NCI-H460 (cell line): ENCODE data around the gene SYT6. TPM values are rescaled to one million over a fixed set of nuclear protein-coding genes. Genes with fewer than 3 reads are reported as not detected.
A peak's percentile ranks its signal among the peaks of the same experiment; 100 is the strongest.

Experiments
- DNase-seq: peaks from one replicate; pipeline ENCODE4 v3.0.0-alpha.2; 2016; ENCODE audit warnings: low read depth; ENCODE audit errors: extremely low read depth
- total RNA-seq: library from RNA; depleted of rRNA; stranded (reverse); fragments of >200 nt; shearing (Covaris generic); gene quantifications from 2 replicates; pipeline ENCODE4 v1.2.3, GENCODE V29; 2014

The SYT6 gene
- total RNA-seq, 1 experiment from 2014 or later: not detected

DNA sequence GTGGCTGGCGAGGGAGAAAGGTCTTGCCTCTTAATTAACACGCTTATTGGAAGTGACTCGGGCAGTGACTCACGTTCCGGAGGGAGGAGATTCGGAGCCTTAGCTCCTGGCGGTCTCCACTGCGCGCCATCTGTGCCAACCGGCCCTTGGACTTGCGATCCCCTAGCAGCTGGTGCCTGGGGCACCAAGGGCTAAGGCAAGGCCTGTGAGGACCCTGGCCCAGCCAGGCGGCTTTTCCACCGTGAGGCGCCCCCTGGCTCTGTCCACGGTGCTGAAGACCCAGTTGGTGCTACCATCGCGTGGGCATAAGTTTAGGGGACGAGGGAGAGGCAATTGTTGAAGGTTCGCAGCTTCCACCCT, 1.3 kb upstream of the SYT6 start:
- no peak for DNase-seq

DNA sequence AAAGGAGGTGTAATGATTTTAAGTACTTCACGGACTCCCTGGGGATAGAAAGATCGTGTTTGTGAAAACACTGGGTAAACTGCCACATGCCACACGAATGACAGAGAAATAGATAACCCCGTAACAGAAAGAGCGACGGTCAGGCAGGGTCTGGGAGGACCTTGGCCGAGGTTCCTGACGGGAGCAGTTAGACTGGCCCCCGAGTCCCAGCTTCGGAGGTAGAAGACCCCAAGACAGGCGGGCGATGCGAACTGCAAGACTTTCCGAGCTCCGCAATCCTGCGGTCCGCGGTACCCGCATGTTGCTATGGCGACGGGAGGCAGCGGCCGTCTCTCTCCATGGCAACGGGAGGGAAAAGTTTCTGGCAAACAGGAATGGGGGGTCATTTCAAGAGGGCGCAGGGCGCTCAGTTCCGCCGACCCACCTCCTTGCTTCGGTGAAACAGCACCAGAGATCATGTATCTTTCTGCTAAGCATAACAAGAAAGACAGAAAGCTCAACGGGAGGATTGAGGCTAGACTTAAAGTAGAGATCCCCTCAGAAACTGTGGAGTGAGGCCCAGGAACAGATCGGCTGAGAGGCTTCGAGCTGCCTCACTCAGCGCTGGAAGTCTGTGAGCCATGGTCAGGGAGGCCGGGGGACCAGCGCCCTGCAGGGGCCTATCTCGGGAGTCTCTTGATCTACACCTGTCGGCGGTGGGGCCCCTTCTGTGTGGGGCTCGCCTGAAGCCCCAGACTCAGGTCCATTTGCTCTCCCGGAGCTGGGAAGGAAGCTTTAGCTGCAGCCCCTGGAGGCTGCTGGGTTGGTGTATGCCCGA, 685 bp upstream of the SYT6 start:
- no peak for DNase-seq

DNA sequence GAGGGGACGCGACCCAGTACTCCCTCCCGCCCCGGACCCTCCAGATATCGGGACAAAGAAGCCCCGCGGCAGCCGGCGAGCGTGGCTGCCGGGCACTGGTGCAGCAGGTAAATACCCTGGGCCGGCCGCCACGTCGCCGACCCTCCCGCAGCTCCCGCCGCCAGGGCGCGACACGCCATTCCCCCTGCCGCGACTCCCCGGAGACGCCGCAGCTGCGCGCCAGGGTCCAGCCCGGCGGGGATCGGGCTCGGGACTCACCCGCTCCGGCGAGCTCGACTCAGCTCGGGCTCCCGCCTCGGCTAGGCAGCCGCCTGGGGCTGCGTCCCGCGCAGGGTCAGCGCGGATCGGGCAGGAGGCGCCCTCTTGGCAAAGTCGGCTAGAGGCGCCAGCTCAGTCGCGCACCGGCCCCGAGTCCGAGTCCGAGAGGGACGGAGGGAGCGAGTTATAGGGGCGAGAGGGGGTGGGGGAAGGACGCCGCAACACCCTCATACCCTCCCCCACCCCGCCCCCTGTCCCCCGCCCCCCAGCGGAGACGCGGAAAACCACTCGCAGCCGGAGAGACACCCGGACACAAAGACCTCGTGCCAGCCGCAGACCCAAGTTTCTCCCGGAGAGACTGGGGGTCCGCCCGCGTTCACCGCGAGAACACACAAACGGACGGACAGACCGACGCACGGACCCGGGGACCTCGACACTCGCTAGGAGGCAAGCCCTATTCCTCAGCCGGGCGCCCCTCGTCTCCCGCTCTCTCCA, 985 bp downstream of the SYT6 start:
- DNase-seq: peak; percentile 1

DNA sequence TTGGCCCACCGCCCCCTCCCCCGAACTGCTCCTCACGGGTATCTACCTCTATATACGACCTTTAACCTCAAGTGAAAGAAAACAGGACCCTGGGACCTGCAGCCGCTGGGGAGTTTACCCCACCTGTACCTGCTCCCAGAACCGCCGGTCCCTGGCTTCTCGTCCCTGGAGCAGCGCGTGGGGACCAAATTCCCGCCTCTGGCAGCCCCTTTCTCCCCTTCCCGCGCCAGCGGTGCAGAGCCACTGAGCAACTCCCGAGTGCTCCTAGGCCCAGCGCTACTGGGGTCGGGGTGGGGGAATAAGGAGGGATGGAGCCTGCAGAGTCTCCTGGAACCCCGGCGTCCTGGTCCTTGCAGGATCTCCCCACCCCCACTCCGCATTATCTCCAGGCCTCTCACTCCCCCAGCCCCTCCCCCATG, 1.6 kb downstream of the SYT6 start:
- DNase-seq: no peak

DNA sequence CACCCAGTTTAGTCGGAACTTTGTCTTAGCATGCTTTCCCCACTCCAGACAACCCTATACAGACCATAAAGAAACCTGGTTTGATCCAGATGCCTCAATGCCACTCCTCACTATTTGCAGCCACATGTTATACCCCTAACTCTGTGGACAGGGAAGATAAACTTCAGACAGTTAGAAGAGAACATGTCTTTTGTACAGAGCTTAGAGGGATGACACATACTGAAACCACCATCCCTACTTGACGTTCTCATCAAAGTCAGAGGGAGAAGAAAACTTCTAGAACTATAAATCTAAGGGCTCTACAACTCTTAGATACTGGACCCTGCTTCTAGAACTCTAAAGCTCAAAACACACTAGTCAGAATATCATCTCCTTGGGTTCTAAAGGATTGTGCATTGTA, 3.7 kb downstream of the SYT6 start:
- DNase-seq: no peak

DNA sequence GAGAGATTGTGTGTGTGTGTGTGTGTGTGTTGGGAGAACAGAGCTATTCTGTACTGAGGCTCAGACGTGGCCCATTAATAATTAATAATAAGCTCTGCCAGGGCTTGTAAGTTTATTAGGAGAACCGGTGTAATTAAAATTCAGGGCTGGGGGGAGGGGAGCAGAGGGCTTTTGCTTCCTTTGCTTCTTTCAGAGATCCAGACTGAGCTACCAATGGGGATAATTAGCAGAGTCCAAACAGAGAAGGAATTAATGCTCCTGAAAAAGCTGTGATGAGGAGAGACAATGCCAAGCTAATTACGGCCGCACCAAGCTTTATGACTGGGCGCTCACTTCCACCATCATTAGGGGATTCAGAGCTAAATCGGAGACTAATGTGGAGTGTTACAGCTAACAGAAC, 4.5 kb downstream of the SYT6 start:
- no peak for DNase-seq

DNA sequence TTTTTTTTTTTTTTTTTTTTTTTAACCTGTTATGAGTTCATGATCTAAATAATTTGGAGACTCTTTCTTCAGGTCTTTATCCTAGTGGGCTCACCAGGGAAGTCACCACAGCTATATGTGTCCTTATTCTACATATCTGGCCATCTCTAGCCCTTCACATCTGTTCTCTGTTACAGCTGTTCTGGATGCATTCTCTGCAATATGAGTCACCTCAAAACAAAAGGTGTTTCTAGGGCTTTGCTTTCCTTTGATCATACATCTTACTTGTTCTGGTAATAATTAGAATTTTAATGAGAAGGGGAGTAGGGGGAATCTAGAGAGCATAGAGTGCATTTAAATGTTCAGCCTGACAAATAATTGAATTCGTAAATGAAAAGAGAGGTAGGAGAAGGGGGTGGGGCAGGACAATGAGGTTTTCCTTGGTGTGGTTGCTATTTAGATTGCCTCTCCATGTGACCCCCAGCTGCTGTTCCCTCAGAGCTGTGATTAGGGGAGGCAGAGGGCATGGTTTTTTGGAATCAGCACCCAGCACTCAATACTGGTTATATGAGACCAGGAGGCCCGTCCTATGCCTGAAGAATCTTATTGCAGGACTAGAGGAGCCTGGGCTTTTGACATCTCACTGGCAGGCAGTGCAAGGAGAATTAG, 8.0 kb downstream of the SYT6 start:
- no peak for DNase-seq

DNA sequence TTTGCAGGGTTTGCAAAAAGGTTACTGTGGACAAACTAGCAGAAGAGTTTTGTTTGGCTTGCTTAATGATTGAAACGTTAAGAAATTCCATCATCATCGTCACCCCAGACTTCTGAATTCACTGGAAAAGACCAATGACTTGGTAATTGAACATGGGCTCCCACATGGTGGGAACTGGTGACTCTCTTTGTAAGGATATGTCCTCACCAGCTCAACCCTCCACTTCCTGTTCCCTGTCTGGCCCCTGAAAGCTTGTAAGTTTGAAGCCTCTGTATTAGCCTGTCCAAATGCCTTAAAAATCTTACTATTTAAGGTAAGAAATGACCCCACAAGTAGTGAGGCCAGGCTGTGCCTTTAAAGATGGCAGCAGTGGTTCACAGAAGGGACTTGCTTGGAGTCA, 9.7 kb downstream of the SYT6 start:
- DNase-seq: no peak

DNA sequence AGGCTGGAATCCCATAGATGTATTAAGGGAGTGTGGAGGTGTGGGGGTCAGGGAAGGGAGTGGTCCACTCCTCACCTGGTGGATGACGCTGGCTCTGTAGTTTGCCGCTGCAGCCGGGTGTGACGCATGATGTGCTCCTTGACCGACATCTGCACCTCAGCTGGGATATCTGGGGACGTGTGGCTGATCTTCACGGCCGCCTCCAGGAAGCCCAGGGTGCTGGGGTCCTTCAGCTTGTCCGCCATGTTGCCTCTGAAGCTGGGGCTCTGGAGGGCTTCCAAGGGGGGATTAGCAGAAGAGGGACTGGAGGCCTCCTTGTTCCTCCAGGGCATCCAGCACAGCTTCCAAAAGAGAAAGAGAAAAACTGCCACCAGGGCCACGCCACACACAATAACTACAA, 14.1 kb downstream of the SYT6 start:
- no peak for DNase-seq

DNA sequence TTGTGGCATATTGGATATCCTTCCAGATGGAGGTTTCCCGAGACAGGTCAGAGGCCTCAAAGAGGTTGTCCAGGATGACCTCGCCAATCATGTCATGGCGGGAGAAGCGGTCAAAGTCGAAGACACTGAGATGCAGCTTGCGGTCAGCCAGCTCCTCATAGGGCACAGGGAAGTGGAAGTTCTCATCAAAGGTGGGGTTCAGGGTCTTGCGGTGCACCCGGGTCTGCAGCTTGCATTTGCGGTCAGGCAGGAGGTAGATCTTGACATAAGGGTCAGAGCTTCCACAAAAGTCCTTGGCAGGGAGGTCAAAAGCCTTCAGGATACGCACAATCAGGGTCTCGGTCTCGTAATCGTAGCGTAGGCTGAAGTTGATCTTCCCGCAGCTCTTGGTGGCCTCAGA, 16.2 kb downstream of the SYT6 start:
- DNase-seq: no peak

DNA sequence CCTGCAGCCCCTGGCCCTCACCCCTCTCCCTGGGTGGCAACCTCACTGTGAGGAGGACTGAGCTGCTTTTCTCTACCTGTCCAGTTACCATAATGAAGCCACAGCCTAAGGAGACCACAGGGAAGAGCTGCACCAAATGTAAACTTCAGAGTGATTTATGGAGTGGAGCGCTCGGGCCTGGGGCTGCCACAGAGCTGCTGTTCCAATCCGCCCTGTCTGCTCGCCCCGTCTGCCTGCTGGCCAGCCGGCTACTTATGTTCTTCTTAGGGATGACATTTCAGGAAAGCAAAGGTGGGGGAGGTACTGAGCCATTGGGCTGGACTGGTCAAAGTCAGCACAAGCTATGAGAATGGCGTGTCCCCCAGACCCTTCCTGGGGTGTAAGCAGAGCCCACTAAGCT, 17.9 kb downstream of the SYT6 start:
- no peak for DNase-seq

DNA sequence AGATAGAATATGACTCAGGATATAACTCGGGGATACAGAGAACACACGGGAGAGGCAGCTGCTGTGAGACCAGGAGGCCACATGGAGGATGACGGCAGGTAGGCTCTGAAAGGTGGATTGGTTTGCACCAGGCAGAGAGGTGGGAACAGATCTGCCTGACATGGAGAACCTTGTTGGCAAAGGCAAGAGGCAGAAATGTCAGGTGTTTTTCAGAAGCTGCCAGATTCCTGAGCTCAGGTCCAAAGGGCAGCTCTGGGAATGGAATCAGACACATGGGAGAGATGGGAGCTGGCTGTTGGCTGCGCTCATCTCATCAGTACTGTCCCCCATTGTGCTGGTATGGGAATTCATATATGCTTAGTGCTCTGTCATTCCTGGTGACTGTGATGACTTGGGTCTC, 19.2 kb downstream of the SYT6 start:
- no peak for DNase-seq

DNA sequence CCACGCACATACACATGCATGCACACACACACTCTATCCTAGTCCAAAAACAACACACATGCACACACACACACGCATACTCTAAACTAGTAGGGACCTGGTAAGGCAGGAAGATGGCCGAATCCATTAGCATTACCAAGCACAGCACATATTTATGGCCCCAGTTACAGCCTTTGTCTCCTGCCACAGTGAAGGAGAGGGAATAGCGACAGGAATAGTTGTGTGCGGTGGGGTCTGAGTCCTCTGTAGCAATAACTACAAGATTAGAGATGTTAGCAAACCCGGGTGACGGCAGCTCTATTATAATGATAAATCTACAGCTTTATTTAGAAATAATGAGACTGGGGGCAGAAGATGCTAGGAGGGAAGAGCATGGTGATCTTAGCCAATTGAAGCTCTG, 20.5 kb downstream of the SYT6 start:
- no peak for DNase-seq

DNA sequence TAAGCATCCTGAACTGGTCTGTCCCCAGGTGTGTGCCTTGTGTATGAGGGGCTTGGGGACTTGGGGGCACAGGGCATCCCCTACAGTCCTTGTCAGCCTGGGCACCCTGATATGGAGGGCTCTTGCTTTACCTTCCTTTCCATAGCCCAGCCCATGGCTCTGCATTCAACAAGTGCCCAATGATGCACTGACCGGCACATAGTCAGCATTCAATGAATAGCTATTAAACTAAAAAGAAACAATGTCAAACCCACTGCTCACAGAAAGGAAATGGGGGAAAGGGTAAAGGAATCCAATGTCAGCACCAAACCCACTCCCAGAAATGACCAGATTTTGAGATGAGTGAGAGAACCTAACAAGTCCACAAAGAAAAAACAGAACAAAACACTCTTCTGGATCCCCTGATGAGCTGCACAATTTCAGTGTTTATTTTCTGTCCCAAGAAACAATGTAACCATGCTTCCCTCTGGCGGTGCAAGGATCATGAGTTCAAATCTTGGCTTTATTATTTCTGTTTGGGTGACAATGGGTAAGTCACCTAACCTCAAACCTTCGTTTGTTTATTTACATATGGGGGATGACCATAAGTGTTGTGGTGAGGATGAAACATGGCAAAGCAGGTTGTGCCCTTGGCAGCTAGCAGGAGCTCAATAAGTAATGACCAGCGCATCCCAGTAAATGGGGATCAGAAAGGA, 22.0 kb downstream of the SYT6 start:
- DNase-seq: no peak

DNA sequence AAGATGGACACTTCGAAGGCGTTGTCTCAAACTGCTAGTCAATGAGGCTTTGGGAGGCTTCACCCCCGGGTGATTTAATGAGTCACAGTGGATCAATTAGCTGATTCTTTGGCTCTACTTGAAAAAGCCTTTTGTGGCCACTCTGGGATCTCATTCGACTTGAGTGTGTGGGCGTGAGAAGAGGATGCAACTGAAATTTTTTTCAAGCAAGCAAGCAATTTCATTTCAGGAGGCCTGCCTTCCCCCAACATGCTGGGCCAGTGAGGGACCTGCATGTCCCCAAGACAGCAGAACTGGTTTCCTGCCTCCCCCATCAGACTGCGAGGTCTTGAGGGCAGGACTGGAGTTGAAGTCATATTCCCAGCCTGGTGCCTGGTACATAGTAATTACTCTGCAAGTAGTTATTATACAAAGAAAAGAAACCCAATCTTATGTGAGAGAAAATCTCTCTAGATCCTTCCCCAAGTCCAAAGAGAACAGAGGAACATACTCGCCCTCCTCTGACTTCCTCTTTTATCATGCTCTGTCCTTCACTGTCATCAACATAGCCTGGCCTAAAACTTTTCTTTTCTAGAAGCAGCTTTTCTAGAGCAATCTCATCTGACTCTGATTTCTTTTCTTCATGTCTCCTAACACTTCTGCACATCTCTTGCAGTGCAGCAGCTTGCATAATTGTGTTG, 22.7 kb downstream of the SYT6 start:
- no peak for DNase-seq

DNA sequence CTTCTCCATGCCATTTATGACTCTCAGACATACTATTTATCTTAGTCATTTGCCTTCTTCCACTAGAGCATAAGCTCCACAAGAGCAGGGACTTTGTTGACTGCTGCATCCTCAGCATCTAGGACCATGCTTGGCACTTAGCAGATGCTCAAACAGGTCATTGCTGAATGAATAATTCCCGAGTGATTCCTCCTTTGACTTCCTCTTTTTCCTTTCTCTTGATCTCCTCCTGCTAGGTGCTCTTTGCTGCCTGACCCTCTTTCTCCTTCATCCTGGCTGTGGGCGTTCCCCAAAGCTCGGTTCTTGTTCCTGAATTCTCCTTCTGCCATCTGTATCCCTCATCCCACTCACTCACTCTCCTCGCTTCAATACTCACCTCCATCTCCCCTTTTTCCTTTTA, 23.5 kb downstream of the SYT6 start:
- DNase-seq: no peak

DNA sequence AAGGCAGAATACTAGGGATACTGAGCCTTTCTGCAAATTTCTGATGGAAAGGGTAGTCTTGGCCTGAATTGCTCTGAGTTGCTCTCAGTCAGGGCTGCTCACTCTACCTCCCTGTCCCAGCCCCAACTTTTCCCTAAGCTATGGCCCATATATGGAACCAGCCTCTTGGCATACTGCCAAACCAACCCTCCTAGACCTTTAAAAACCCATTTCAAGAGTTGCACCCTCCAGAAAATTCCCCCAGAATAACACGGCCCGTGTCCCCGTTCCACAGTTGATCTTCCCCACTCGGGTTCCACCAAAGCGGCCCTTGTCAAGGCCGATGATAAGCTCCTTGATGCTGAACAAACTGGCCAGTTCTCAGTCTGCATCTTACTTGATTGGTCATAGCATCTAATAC, 25.4 kb downstream of the SYT6 start:
- DNase-seq: no peak

DNA sequence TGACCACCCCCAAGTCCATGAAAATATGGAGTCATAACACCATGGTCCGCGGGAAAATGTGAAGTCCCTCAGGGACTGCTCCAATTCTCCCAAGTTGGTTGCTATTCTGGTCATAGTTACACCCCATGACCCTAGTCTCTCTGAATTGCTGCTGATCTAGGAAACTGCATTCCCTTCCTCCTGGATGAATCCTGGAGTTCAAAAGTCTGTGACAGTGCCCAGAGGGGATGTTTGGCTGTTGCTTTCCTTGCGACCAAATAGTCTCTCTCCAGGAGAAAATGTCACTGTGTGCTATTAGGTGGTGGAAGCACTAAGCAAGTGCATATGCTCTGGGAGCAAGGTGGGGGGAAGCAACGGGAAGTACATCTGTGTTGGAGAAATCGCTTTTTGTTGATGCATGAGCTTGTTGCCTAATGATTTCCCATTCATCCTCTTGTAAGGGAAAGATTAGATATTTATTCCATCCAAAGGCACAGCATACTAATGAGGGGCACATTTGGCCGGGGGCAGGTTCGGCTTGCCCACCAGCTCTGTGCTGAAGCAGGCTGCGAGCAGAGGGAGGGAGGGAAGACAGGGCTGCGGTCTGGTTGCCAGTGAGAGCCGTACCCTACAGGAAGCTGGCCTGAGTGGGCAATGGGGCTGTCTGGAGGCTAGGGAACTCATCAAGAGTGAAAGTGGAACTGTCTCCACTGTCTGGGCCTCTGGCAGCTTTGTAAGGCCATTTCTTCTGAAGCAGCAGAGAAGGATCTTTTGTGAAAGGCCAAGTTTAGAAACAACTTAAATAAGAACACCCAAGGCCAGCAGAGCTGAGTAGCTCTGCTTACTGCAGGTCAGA, 27.2 kb downstream of the SYT6 start:
- DNase-seq: no peak

DNA sequence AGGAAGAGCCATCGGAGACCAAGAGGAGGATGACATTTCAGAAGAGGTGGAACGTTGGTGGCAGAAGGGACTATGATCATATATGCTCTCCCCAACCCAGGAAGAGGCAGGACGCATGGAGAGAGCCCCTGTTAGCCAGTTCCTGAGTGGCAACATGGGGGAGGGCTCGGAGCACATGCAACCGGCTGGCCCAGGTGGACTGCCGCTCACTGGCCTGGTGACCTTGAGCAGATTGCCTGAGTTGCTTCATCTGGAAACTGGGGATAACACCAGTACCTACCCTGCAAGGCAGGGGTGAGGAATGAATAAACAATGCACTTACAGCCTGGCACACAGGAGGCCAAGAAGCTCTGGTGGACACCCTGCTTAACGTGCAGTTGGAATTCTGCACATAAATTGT, 29.0 kb downstream of the SYT6 start:
- no peak for DNase-seq
